Nephron progenitor cell (in vitro differentiated cells): ENCODE data around the gene EIF1.

Experiments used
- DNase-seq: peaks from one replicate; pipeline ENCODE4 v3.0.0; 2021
- H3K27ac Mint-ChIP-seq: 2 replicates; pipeline ENCODE4 v1.8.0; 2021; ENCODE audit warnings: mild to moderate bottlenecking, moderate library complexity, mixed read lengths
- H3K27me3 Mint-ChIP-seq: 2 replicates; pipeline ENCODE4 v1.8.0; 2021; ENCODE audit warnings: mild to moderate bottlenecking, low read depth, mixed read lengths; ENCODE audit not compliant: poor library complexity
- H3K36me3 Mint-ChIP-seq: 2 replicates; pipeline ENCODE4 v1.8.0; 2021; ENCODE audit warnings: low read depth, mixed read lengths
- H3K4me1 Mint-ChIP-seq: 2 replicates; pipeline ENCODE4 v1.8.0; 2021; ENCODE audit warnings: mixed read lengths
- H3K4me3 Mint-ChIP-seq: 2 replicates; pipeline ENCODE4 v1.8.0; 2021; ENCODE audit warnings: mild to moderate bottlenecking, moderate library complexity, mixed read lengths
- H3K9me3 Mint-ChIP-seq: 2 replicates; pipeline ENCODE4 v1.8.0; 2021; ENCODE audit warnings: mild to moderate bottlenecking, moderate library complexity, mixed read lengths
- TF ChIP-seq, protein P1 (sequence below): fragments of 200-600 bp; sonication (generic); IDR thresholded peaks from 2 replicates; pipeline ENCODE4 v1.5.0; 2021; ENCODE audit warnings: antibody characterized with exemption

EIF1 gene

DNA sequence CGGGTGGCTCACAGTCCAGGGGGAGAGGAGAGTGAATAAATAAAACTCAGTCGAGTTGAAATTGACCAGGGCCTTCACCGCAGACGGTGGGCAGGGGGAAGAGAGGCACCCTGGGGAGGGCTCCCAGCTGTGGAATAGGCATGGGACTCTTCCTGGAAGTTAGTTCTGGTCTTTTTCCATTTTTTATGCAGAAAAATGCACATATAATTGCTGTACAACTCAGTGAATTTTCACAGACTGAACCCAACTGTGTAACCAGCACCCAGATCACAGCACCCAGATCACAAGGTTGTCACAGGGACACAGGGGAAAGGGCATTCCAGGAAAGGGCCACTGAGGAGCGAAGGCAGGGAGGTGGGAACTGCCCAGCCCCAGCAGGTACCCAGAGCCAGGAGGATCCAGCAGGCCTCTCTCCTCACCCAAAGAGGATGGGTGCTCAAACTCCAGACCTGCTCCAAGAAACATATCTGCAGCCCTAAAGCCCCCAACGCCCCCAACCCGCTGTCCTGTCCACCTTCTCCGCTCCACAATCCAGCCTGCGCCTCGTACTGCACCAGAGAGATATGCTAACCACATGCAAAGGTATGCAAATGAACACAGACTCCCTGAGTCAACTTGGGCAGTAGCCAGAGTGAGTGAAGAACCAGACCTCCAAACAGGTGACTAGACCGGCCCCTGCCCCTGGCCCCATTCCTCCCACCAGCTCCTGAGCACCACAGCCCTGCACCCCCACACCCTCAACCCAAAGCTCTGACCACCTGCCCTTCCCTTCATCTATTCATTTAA is 29.1 kb upstream of the EIF1 start:
- H3K4me3 Mint-ChIP-seq, result no peak overlapping the region
- H3K36me3 Mint-ChIP-seq, result no peaks in the 10 kb centered on the region
- H3K27me3 Mint-ChIP-seq, result peaks cover 19% of the 10 kb centered on the region
- H3K9me3 Mint-ChIP-seq, result no peaks in the 10 kb centered on the region
- TF ChIP-seq, protein P1, sequence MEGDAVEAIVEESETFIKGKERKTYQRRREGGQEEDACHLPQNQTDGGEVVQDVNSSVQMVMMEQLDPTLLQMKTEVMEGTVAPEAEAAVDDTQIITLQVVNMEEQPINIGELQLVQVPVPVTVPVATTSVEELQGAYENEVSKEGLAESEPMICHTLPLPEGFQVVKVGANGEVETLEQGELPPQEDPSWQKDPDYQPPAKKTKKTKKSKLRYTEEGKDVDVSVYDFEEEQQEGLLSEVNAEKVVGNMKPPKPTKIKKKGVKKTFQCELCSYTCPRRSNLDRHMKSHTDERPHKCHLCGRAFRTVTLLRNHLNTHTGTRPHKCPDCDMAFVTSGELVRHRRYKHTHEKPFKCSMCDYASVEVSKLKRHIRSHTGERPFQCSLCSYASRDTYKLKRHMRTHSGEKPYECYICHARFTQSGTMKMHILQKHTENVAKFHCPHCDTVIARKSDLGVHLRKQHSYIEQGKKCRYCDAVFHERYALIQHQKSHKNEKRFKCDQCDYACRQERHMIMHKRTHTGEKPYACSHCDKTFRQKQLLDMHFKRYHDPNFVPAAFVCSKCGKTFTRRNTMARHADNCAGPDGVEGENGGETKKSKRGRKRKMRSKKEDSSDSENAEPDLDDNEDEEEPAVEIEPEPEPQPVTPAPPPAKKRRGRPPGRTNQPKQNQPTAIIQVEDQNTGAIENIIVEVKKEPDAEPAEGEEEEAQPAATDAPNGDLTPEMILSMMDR, result no peak
- no peak for DNase-seq
- no peak overlapping the region for H3K27ac Mint-ChIP-seq
- H3K4me1 Mint-ChIP-seq, result peaks cover 44% of the 10 kb centered on the region

DNA sequence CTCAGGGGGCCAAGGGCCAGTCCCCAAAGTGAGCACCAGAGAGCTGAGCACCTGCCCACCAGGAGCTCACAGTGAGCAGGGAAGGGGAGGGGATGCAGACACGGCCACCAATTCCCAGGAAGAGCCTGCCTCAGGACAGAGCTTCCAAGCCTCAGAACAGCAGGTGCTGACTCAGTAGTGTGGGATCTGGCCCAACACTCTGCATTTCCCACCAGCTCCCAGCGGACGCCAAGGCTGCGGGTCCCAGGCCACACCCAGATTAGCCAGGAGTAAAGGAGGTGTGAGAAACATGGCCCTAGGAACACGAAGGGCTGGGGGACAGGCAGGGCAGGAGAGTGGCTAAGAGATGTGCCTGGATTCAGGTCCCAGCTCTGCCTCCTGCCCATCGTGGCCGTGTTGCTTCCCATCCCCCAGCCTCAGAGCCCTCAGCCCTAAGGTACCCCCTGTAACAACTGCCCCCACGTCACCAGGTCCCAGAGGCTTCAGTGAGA is 28.4 kb upstream of the EIF1 start:
- H3K27me3 Mint-ChIP-seq, result peaks cover 19% of the 10 kb centered on the region
- no peak for DNase-seq
- peaks cover 37% of the 10 kb centered on the region for H3K4me1 Mint-ChIP-seq
- TF ChIP-seq, protein P1, result no peak
- no peaks in the 10 kb centered on the region for H3K9me3 Mint-ChIP-seq
- H3K36me3 Mint-ChIP-seq, result no peaks in the 10 kb centered on the region
- H3K4me3 Mint-ChIP-seq, result no peak overlapping the region
- no peak overlapping the region for H3K27ac Mint-ChIP-seq

DNA sequence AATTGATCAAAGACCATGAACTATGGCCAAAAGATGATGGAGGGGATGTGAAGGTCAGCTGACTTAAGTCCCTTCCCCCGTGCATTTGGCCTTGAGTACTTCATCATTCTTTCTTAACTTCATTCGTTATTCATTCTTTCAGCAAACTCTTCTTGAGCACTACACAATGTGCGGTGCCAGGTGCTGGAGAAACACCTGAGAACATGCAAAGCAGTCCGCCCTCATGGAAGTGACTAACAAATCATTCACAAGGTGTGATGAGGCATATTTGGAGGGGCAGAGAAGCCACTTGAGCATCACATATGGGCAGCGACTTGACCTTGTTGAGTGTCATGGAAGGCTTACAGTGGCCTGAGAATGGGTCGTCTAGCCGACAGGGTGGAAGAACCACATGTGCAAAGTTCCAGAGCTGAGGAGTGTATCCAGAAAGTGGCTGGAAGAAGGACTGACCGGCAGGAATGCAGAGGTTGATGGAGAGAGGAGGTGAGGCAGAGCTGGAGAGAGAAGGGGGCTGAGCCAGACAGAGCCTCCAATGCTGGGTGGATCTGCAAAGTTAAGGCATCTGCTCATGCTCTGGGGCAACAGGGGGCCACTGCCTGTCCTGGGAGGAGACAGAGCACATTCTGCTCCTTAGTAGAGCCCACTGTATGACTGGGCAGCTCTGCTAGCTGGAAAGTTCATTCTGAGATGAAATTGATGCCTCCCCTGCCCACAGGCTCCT is 25.1 kb upstream of the EIF1 start:
- no peak overlapping the region for H3K4me3 Mint-ChIP-seq
- H3K27me3 Mint-ChIP-seq, result peaks cover 32% of the 10 kb centered on the region
- H3K27ac Mint-ChIP-seq, result no peak overlapping the region
- no peaks in the 10 kb centered on the region for H3K9me3 Mint-ChIP-seq
- DNase-seq, result no peak
- peaks cover 37% of the 10 kb centered on the region for H3K4me1 Mint-ChIP-seq
- TF ChIP-seq, protein P1, result no peak
- H3K36me3 Mint-ChIP-seq, result no peaks in the 10 kb centered on the region

DNA sequence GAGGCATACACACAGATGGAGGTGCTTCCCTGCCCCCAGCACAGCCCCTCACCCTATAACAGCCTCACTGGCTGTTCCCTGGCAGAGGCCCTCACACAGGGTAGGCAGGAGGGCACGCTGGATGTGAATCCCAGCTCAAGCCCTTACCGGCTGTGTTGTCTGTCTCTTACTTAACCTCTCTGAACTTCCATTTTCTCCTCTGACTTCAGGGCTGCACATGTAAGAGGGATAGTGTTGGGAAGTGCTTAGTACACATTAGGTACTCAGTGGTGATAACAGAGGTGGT is 24.6 kb upstream of the EIF1 start:
- Mint-ChIP-seq H3K4me1 (peaks cover 37% of the 10 kb centered on the region), H3K36me3 (no peaks in the 10 kb centered on the region), H3K9me3 (no peaks in the 10 kb centered on the region), H3K4me3 (no peak overlapping the region), H3K27me3 (peaks cover 32% of the 10 kb centered on the region), H3K27ac (no peak overlapping the region)
- TF ChIP-seq, protein P1, result no peak
- DNase-seq, result no peak

DNA sequence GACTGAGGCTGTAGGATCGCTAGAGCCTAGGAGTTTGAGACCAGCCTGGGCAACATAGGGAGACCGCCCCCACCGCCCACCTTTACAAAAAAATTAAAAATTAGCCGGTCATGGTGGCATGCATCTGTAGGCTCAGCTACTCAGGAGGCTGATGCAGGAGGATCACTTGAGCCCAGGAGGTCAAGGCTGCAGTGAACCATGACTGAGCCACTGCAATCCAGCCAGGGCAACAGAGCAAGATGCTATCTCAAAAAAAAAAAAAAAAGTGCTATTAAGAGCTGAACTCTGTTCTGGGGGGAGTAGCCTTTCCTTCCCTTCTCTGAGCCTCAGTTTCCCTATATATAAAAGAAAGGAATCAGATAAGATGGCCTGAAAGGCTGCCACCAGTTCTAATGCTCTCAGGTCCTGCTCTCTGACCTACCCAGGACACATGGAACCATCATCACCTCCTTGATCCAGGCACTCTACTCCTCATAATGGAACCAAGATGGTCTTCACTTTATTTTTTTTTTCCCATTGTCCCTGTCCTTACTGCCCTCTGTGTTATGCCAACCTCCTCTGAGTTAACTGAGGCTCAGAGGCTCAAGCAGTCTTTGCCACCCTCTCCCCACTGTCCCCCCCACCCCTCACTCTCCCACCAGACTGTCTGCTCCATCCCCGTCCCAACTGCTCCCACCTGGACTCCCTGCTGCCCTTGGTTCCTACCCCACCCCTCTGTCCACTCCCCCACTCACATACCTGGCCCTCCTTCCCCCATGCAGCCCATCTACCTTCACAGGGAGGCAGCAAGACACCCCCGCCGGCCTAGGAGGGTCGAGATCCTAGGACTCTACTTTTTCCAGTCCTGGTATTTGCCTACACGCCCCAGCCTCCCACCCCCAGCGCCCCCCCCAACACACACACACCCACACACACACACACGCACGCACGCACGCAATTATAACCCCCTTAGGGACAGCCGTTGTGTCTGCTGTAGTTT is 23.8 kb upstream of the EIF1 start:
- H3K27ac Mint-ChIP-seq, result no peak overlapping the region
- H3K27me3 Mint-ChIP-seq, result peaks cover 32% of the 10 kb centered on the region
- no peaks in the 10 kb centered on the region for H3K36me3 Mint-ChIP-seq
- peaks cover 37% of the 10 kb centered on the region for H3K4me1 Mint-ChIP-seq
- H3K4me3 Mint-ChIP-seq, result no peak overlapping the region
- DNase-seq, result no peak
- H3K9me3 Mint-ChIP-seq, result no peaks in the 10 kb centered on the region
- TF ChIP-seq, protein P1, result no peak
